Stimulated activated CD8-positive, alpha-beta memory T cell treated with anti-CD3 and anti-CD28 coated beads, Interleukin-4, amount 100 ng/mL, for 24 hours (primary cell): ENCODE measurements around the gene SBNO1.
"Not testable (repeated sequence)": the region's sequence is repeated elsewhere in the genome, so short reads cannot be mapped to it uniquely, and the experiment has no call there.

Experiments
- DNase-seq: peaks from one replicate; pipeline ENCODE4 v3.0.0-alpha.2; 2020; ENCODE audit warnings: low read depth

The SBNO1 gene

DNA sequence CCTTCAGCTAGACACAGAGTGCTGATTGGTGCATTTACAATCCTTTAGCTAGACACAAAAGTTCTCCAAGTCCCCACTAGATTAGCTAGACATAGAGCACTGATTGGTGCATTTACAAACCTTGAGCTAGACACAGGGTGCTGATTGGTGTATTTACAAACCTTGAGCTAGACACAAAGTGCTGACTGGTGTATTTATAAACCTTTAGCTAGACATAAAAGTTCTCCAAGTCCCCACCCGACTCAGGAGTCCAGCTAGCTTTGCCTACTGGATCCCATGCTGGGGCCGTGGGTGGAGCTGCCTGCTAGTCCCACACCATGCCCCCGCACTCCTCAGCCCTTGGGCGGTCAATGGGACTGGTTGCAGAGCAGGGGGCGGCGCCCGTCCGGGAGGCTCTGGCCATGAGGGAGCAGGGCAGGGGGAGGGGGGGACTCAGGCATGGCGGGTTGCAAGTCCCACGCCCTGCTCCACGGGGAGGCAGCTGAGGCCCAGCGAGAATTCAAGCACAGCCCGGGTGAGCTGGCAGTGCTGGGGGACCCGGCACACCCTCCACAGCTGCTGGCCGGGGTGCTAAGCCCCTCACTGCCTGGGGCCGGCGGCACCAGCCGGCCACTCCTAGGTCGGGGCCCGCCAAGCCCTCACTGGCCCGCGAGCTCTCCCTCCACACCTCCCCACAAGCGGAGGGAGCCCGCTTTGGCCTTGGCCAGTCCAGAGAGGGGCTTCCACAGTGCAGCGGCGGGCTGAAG lies 115.5 kb downstream of the SBNO1 start:
- not testable (repeated sequence) for DNase-seq

DNA sequence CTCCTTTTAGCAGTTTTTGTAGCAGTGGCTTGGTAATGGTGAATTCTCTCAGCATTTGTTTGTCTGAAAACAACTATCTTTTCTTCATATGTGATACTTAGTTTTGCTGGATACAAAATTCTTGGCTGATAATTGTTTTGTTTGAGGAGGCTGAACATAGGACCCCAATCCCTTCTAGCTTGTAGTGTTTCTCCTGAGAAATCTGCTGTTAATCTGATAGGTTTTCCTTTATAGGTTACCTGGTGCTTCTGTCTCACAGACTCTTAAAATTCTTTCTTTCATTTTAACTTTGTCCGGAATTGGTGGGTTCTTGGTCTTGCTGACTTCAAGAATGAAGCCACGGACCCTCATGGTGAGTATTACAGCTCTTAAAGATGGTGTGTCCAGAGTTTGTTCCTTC lies 116.5 kb downstream of the SBNO1 start:
- DNase-seq = not testable (repeated sequence)

DNA sequence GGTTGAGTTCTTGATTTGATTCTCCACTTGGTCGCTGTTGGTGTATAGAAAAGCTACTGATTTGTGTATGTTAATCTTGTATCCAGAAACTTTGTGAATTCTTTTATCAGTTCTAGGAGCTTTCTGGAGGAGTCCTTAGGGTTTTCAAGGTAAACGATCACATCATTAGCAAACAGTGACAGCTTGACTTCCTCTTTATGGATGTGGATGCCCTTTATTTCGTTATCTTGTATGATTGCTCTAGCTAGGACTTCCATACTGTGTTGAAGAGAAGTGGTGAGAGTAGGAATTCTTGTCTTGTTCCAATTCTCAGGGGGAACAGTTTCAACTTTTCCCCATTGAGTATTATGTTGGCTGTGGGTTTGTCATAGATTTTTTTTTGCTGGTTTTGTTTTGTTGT lies 119.0 kb downstream of the SBNO1 start:
- DNase-seq = no peak

DNA sequence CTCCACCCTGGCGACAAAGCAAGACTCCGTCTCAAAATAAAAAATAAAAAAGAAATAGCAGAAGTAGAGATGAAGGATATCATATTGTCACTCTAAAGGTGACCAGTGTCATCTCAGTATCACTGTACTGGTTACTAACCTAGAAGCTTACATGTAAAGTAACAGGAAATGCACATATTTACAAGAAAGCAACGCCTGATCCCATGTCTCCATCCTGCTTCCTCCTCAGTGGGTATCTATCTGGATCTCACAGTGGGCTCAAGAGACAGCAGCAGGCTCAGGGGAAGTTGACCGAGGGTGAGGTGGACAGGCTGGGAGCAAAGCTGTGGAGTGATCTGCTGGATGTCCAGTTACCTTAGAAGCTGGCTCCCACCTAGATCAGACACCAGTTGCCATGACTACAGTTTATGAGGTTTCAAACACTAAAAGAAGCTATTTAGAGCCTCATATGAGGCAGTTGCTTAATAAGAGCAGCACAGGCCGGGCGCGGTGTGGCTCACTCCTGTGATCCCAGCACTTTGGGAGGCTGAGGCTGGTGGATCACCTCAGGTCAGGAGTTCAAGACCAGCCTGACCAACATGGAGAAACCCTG lies 120.9 kb downstream of the SBNO1 start:
- DNase-seq = no peak

DNA sequence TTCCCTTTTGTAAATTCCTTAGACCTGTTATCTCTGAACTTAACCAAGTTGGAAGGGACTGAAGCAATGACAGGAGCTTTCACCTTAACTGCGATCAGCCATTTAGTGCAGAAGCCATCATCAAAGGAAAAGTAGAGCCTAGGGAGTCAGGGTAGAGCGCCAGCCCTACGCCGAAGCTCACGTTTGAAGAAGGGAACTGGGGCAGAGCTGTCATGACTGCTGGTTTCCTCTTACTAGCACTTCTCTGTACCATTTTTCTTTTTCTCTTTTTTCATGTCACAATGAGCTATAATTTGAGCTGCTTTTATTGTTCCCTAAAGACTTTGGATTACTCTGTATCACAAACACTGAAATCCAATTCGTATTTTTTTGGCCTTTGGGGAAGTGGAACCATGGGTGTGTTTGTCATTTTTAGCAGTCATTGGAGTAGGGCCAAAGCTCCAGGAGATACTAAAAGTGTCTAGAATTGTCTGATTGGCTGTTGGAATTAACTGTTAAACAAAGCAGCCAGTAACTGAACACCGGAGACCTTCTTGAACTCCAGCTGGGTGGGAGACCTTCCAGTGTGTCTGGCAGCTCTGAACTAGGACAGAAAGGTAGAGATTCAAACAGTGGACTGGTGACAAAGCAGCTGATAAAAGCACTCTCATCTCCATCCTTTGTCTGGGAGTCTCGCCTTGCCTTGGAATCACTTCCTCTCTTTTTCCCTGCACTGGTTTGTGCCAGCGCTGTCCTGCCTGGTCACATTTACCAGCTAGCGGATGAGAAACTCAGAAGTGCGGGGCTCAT lies 122.3 kb downstream of the SBNO1 start:
- DNase-seq = no peak
